ENCODE data around the gene CEMIP.

- no peak for TF ChIP-seq CTCF (conservative IDR thresholded peaks at IDR 0.05)
- TF ChIP-seq EZH2 (IDR thresholded peaks at IDR 0.05; ENCODE audit: low read depth) = no peak
Measured at GRCh38 chr15:80753161-80753560, 26.0 kb upstream of the CEMIP start.
